Omental fat pad (tissue), 4 donors: ENCODE measurements around the gene SYCE3. TPM values are rescaled to one million over a fixed set of nuclear protein-coding genes. Genes with fewer than 3 reads are reported as not detected.

Source experiments
- ATAC-seq: fragments of 150-250 bp; one replicate; pipeline ENCODE4 v1.9.1; 2016; ENCODE audit warnings: mild to moderate bottlenecking, moderate library complexity; ENCODE audit not compliant: low FRiP score
- DNase-seq: peaks from one replicate; pipeline ENCODE4 v3.0.0-alpha.2; 2019; ENCODE audit warnings: low spot score
- CTCF ChIP-seq, 3 donors: fragments of 450-650 bp; IDR thresholded peaks; one replicate each; pipeline ENCODE4 v1.5.1; 2016 to 2017; ENCODE audit warnings: antibody characterized with exemption in 3 of 3, mild to moderate bottlenecking in 3 of 3, moderate library complexity in 2 of 3
- total RNA-seq, 4 donors: library from RNA; depleted of rRNA; stranded (reverse); fragments of >200 nt; gene quantifications; one replicate each; pipeline ENCODE4 v1.1.0, GENCODE V29; 2016

Gene SYCE3
- total RNA-seq, 4 donors from 2014 or later = not detected

- DNase-seq (no peak), ATAC-seq (no peak)
- no peak for TF ChIP-seq CTCF (IDR thresholded peaks at IDR 0.05)
Observed at GRCh38 chr22:50548040-50548920, 14.4 kb downstream of the SYCE3 start.

GRCh38 chr22:50547263-50547985 lies 15.3 kb downstream of the SYCE3 start:
- ATAC-seq (no peak), DNase-seq (no peak)
- no peak for TF ChIP-seq CTCF (IDR thresholded peaks at IDR 0.05)

GRCh38 chr22:50546326-50547262 lies 16.1 kb downstream of the SYCE3 start:
- TF ChIP-seq CTCF (IDR thresholded peaks at IDR 0.05) = no peak
- no peak for ATAC-seq
- no peak for DNase-seq

- ATAC-seq (no peak), DNase-seq (no peak)
- TF ChIP-seq CTCF (IDR thresholded peaks at IDR 0.05) = no peak
Observed at GRCh38 chr22:50545522-50546325, 17.0 kb downstream of the SYCE3 start, which contains the start of gene KLHDC7B. KLHDC7B (plus strand) TSS chr22:50545899; CDS start chr22:50546244, 345 bp downstream.

GRCh38 chr22:50544746-50545253 lies 17.9 kb downstream of the SYCE3 start:
- no peak for ATAC-seq
- TF ChIP-seq CTCF (IDR thresholded peaks at IDR 0.05) = no peak
- DNase-seq = no peak
